H1 (cell line): Measurements from ENCODE around the gene LCN12. TPM values are rescaled to one million over a fixed set of nuclear protein-coding genes. Genes with fewer than 3 reads are reported as not detected.

Experiments used
- CTCF ChIA-PET: fragments of 300-600 bp; sonication (Branson Sonifier 250); formaldehyde crosslinking; loops from one replicate; lab custom pipeline; 2021; ENCODE audit not compliant: partially characterized antibody; lab: Charles Lee
- POLR2A ChIA-PET: fragments of 300-600 bp; sonication (Branson Sonifier 250); formaldehyde crosslinking; loops from one replicate; lab custom pipeline; 2021; ENCODE audit warnings: inconsistent platforms; ENCODE audit not compliant: partially characterized antibody; lab: Charles Lee
- DNase-seq, 2 experiments: peaks; one replicate each; pipeline versions ENCODE4 v3.0.0 to v3.0.0-alpha.2; 2010 to 2022; ENCODE audit warnings: low spot score in 2 of 2, low read depth in 1 of 2, mixed read lengths in 1 of 2
- FAIRE-seq: peaks from 2 replicates; lab custom pipeline; 2011; peaks lifted over from hg19 to GRCh38; lab: Jason Lieb, UNC
- H2AFZ ChIP-seq: 2 replicates; pipeline ENCODE4 v1.8.1; 2012; ENCODE audit warnings: low read length, inconsistent platforms
- H2AK5ac ChIP-seq: 2 replicates; pipeline ENCODE4 v1.6.1; 2013; ENCODE audit warnings: low read depth, low read length
- H2BK120ac ChIP-seq: replicated peaks from 2 replicates; pipeline ENCODE3; 2013; ENCODE audit warnings: low read depth, low read length, inconsistent platforms
- H2BK12ac ChIP-seq: 2 replicates; pipeline ENCODE4 v1.6.1; 2013; ENCODE audit warnings: low read depth, low read length
- H2BK15ac ChIP-seq: 2 replicates; pipeline ENCODE4 v1.6.1; 2013; ENCODE audit warnings: low read length
- H2BK20ac ChIP-seq: 2 replicates; pipeline ENCODE4 v1.6.1; 2013; ENCODE audit warnings: low read length
- H2BK5ac ChIP-seq: 2 replicates; pipeline ENCODE4 v1.6.1; 2013; ENCODE audit warnings: low read depth, low read length
- H3K14ac ChIP-seq: 2 replicates; pipeline ENCODE4 v1.6.1; 2013; ENCODE audit warnings: inconsistent platforms; ENCODE audit not compliant: insufficient read length
- H3K18ac ChIP-seq: 2 replicates; pipeline ENCODE4 v1.6.1; 2013; ENCODE audit warnings: low read length; ENCODE audit errors: extremely low read depth
- H3K23ac ChIP-seq: 2 replicates; pipeline ENCODE4 v1.6.1; 2013; ENCODE audit warnings: inconsistent platforms; ENCODE audit not compliant: insufficient read length
- H3K23me2 ChIP-seq: 2 replicates; pipeline ENCODE4 v1.6.1; 2013; ENCODE audit warnings: low read depth, low read length
- H3K27ac ChIP-seq: 2 replicates; pipeline ENCODE4 v1.6.1; 2011; ENCODE audit warnings: low read depth, low read length, inconsistent platforms
- H3K27me3 ChIP-seq, 4 experiments: replicated peaks in 1 of 4; 1 replicate in 1 of 4; 2 replicates in 3 of 4; pipeline versions ENCODE4 v1.6.1 to v1.8.1; 2011 to 2013; ENCODE audit warnings: low read length in 3 of 4, mild to moderate bottlenecking in 3 of 4, inconsistent platforms in 2 of 4, mixed read lengths in 2 of 4, moderate library complexity in 1 of 4; ENCODE audit not compliant: control insufficient read depth in 3 of 4, insufficient read depth in 3 of 4; ENCODE audit errors: extremely low read depth in 1 of 4
- H3K36me3 ChIP-seq, 4 experiments: 2 replicates each; pipeline versions ENCODE4 v1.6.1 to v1.8.1; 2011 to 2013; ENCODE audit warnings: mild to moderate bottlenecking in 4 of 4, low read length in 3 of 4, moderate library complexity in 2 of 4, control low read depth in 1 of 4, inconsistent platforms in 1 of 4; ENCODE audit not compliant: insufficient read depth in 4 of 4, control insufficient read depth in 2 of 4
- H3K4ac ChIP-seq: replicated peaks from 2 replicates; pipeline ENCODE3; 2013; ENCODE audit warnings: low read length, low read depth, mixed read lengths, inconsistent platforms; ENCODE audit not compliant: insufficient read length
- H3K4me1 ChIP-seq, 4 experiments: replicated peaks in 1 of 4; 1 replicate in 1 of 4; 2 replicates in 3 of 4; pipeline versions ENCODE4 v1.6.1 to v1.8.1; 2011 to 2013; ENCODE audit warnings: low read length in 3 of 4, inconsistent platforms in 2 of 4, mixed read lengths in 1 of 4; ENCODE audit not compliant: insufficient read depth in 4 of 4, control insufficient read depth in 3 of 4
- H3K4me2 ChIP-seq, 2 experiments: 2 replicates each; pipeline versions ENCODE4 v1.6.1 to v1.8.1; 2011 to 2013; ENCODE audit warnings: low read depth in 2 of 2, low read length in 2 of 2, control low read depth in 1 of 2, inconsistent platforms in 1 of 2, mild to moderate bottlenecking in 1 of 2; ENCODE audit not compliant: insufficient read depth in 1 of 2
- H3K4me3 ChIP-seq, 4 experiments: fragments of 200-600, 300-600 bp in 1 of 4; sonication (generic), shearing (Covaris generic), sonication (Bioruptor Twin) in 1 of 4; 2 replicates each; pipeline versions ENCODE4 v1.5.1 to v1.8.1; 2011 to 2016; ENCODE audit warnings: low read length in 4 of 4, low read depth in 3 of 4, control low read depth in 2 of 4, inconsistent platforms in 2 of 4, mild to moderate bottlenecking in 2 of 4, mixed read lengths in 1 of 4, moderate library complexity in 1 of 4; ENCODE audit not compliant: insufficient read depth in 2 of 4; ENCODE audit errors: extremely low read depth in 1 of 4
- H3K56ac ChIP-seq: replicated peaks from 2 replicates; pipeline ENCODE3; 2013; ENCODE audit warnings: low read depth, mild to moderate bottlenecking, mixed read lengths, low read length, inconsistent platforms; ENCODE audit not compliant: insufficient read length
- H3K79me1 ChIP-seq: 2 replicates; pipeline ENCODE4 v1.6.1; 2013; ENCODE audit warnings: low read depth, low read length, control low read depth
- H3K79me2 ChIP-seq, 2 experiments: 2 replicates each; pipeline versions ENCODE4 v1.6.1 to v1.8.1; 2012 to 2013; ENCODE audit warnings: low read length in 2 of 2, mild to moderate bottlenecking in 2 of 2, inconsistent platforms in 1 of 2; ENCODE audit not compliant: insufficient read depth in 2 of 2, control insufficient read depth in 1 of 2
- H3K9ac ChIP-seq, 4 experiments: replicated peaks in 1 of 4; 1 replicate in 1 of 4; 2 replicates in 3 of 4; pipeline versions ENCODE4 v1.6.1 to v1.8.1; 2011 to 2013; ENCODE audit warnings: low read depth in 3 of 4, low read length in 3 of 4, control low read depth in 2 of 4, mild to moderate bottlenecking in 2 of 4, moderate library complexity in 2 of 4, inconsistent platforms in 1 of 4; ENCODE audit errors: extremely low read depth in 1 of 4
- H3K9me3 ChIP-seq, 2 experiments: 2 replicates each; pipeline versions ENCODE4 v1.6.1 to v1.8.1; 2012 to 2013; ENCODE audit warnings: mild to moderate bottlenecking in 2 of 2, moderate library complexity in 2 of 2, control low read depth in 1 of 2, inconsistent platforms in 1 of 2, low read depth in 1 of 2, low read length in 1 of 2, mixed read lengths in 1 of 2; ENCODE audit not compliant: insufficient read depth in 2 of 2
- H4K20me1 ChIP-seq, 2 experiments: replicated peaks in 1 of 2; 2 replicates each; pipeline versions ENCODE3 to v1.8.1; 2011 to 2013; ENCODE audit warnings: inconsistent platforms in 2 of 2, low read length in 2 of 2, mild to moderate bottlenecking in 1 of 2; ENCODE audit not compliant: insufficient read depth in 2 of 2, control insufficient read depth in 1 of 2
- H4K5ac ChIP-seq: 2 replicates; pipeline ENCODE4 v1.6.1; 2013; ENCODE audit warnings: low read length, low read depth, mixed read lengths, inconsistent platforms; ENCODE audit not compliant: insufficient read length
- H4K8ac ChIP-seq: 2 replicates; pipeline ENCODE4 v1.8.0; 2013; ENCODE audit warnings: mild to moderate bottlenecking, moderate library complexity, low read length, inconsistent platforms; ENCODE audit not compliant: insufficient read depth; ENCODE audit errors: extremely low read depth
- H4K91ac ChIP-seq: replicated peaks from 2 replicates; pipeline ENCODE3; 2013; ENCODE audit warnings: low read length, mixed read lengths, inconsistent platforms; ENCODE audit not compliant: insufficient read length
- CREB1 ChIP-seq: IDR thresholded peaks from 2 replicates; pipeline ENCODE4 v1.6.1; 2012; ENCODE audit warnings: inconsistent platforms
- MAX ChIP-seq: IDR thresholded peaks from 2 replicates; pipeline ENCODE4 v1.6.1; 2012; ENCODE audit warnings: inconsistent platforms
- WGBS, 2 experiments: shearing (Covaris generic) in 1 of 2; methylation state at CpG; one replicate each; pipeline versions ENCODE4 v1.1.6 to v1.1.7; 2013 to 2015; ENCODE audit warnings: low lambda C conversion rate in 2 of 2, mixed read lengths in 2 of 2, inconsistent platforms in 1 of 2, low coverage in 1 of 2, missing lambda C conversion rate in 1 of 2; ENCODE audit not compliant: insufficient replicate concordance in 2 of 2, insufficient coverage in 1 of 2, insufficient read length in 1 of 2; ENCODE audit errors: extremely low coverage in 1 of 2, missing lambda C conversion rate in 1 of 2; 5-methylcytosine and 5-hydroxymethylcytosine counted together
- polyA plus RNA-seq, 7 experiments: library from polyadenylated mRNA; depleted of rRNA in 3 of 7; stranded (reverse) in 5 of 7; unstranded in 2 of 7; fragments of >200 nt in 5 of 7; fragments of 200-250 nt in 2 of 7; gene quantifications; 1 replicate in 5 of 7; 2 replicates in 1 of 7; 4 replicates in 1 of 7; pipeline versions ENCODE4 v1.2.1 to v1.2.3, GENCODE V29; 2011 to 2013; ENCODE audit warnings: missing spikeins in 2 of 7, mixed read lengths in 2 of 7
- total RNA-seq: library from RNA; stranded (reverse); fragmentation: NEBNext Ultra II Directional; extraction: Animal tissue kit (Norgen Biotek cat#: 25700); gene quantifications from 2 replicates; pipeline ENCODE4 v1.2.1, GENCODE V29; 2021

Gene LCN12
- total and polyA plus RNA-seq, 2 of the 8 experiments (the other 6 are each of a cell fraction or from before 2014, with no cell fraction given), result 1.1 to 1.7 TPM

GRCh38 chr9:136992819-136993369, 40.8 kb downstream of the LCN12 start:
- peak overlapping the region; percentile 46 to 89 (median 74) for H3K4me3 ChIP-seq
- H4K20me1 ChIP-seq, result peaks cover 0 to 2% of the 10 kb centered on the region in 2 experiments
- peaks cover 0 to 20% (median 11%) of the 10 kb centered on the region in 4 experiments; a peak in 6 of 7 replicates for H3K4me1 ChIP-seq
- H3K4me2 ChIP-seq, result peak overlapping the region; percentile 75 to 82
- H3K56ac ChIP-seq, result no peak overlapping the region
- FAIRE-seq, result no peak
- POLR2A ChIA-PET, result interaction anchor here (0.7 to 1.7 kb wide), 6 partner anchors 15 to 225 kb away, joined by 3 to 4 read pairs (median 4); no protein-coding TSS in a partner anchor
- H2BK12ac ChIP-seq, result no peak overlapping the region
- H3K36me3 ChIP-seq, result peaks cover 0 to 2% (median 0%) of the 10 kb centered on the region in 4 experiments; a peak in 1 of 8 replicates
- H2BK5ac ChIP-seq, result peak overlapping the region; percentile 44; the same call in 1 of the 2 replicates
- H3K79me2 ChIP-seq, result no peaks in the 10 kb centered on the region
- no peak overlapping the region for H3K23ac ChIP-seq
- no peak overlapping the region for H3K27ac ChIP-seq
- H3K23me2 ChIP-seq, result peaks cover 17% of the 10 kb centered on the region
- H3K9ac ChIP-seq, result peak overlapping the region in 1 of 4 experiments; percentile 52; a peak in 4 of 7 replicates
- no peak overlapping the region for H3K18ac ChIP-seq
- H3K4ac ChIP-seq, result no peak overlapping the region
- H4K5ac ChIP-seq, result no peak overlapping the region
- H3K79me1 ChIP-seq, result no peaks in the 10 kb centered on the region
- H3K27me3 ChIP-seq, result peaks cover 0 to 13% (median 10%) of the 10 kb centered on the region in 4 experiments; a peak in 3 of 7 replicates
- CTCF ChIA-PET, result interaction anchor here (0.8 to 6.3 kb wide), 14 partner anchors 11 to 223 kb away, joined by 3 to 31 read pairs (median 4); partner anchors contain the start of genes ABCA2, FUT7 and PTGDS
- H4K8ac ChIP-seq, result peak overlapping the region; percentile 65; the same call in 1 of the 2 replicates
- H2BK120ac ChIP-seq, result no peak overlapping the region
- no peak overlapping the region for H3K14ac ChIP-seq
- 50% methylated on average over 18 of the region's 18 CpGs; no CpG with 5 or more reads in 1 of the 2 experiments for WGBS, 2 experiments
- no peak overlapping the region for H2AK5ac ChIP-seq
- H3K9me3 ChIP-seq, result peaks cover 6% of the 10 kb centered on the region in 2 experiments; a peak in 2 of 4 replicates
- H2BK15ac ChIP-seq, result no peak overlapping the region
- H4K91ac ChIP-seq, result no peak overlapping the region
- no peak for DNase-seq
- TF ChIP-seq CREB1 (0 out of 2 replicates have a peak, but pooled peaks have one; percentile 0), MAX (no peak)
- H2AFZ ChIP-seq, result no peak overlapping the region
- H2BK20ac ChIP-seq, result no peak overlapping the region
